ENCODE results near the gene SECISBP2.
"Not testable (repeated sequence)": the region's sequence is repeated elsewhere in the genome, so short reads cannot be mapped to it uniquely, and the experiment has no call there.

SECISBP2 gene

DNA sequence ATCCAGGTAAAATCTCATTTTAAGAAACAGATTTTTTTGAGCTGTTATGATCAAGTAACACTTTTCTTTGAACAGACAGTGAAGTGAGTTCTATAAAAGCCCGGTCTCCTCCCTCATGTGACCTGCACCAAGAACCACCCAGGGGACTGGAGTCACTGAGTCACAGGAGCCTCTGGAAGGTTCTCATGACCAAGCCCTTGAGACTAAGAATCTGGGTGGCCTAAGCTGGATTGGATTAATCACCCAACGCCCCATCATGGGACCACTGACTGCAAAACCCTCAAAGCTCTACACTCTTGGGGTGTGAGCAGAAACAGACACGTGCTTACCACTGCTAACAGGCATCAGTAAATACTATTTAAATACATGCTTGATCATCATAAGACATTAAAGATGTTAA lies 48.4 kb downstream of the SECISBP2 start:
- H2AFZ ChIP-seq (ENCODE audit: low read depth, low read length): no peak overlapping the region
- no peaks in the 10 kb centered on the region for H3K9me3 ChIP-seq (ENCODE audit: low read length)
- H3K27me3 ChIP-seq (ENCODE audit: insufficient read depth, low read length): no peaks in the 10 kb centered on the region
- no peak overlapping the region for H3K4me3 ChIP-seq (ENCODE audit: low read length)
- H3K4me1 ChIP-seq (ENCODE audit: insufficient read depth, low read length): peaks cover 9% of the 10 kb centered on the region
- peaks cover 10% of the 10 kb centered on the region for H3K36me3 ChIP-seq (ENCODE audit: insufficient read depth, low read length)

DNA sequence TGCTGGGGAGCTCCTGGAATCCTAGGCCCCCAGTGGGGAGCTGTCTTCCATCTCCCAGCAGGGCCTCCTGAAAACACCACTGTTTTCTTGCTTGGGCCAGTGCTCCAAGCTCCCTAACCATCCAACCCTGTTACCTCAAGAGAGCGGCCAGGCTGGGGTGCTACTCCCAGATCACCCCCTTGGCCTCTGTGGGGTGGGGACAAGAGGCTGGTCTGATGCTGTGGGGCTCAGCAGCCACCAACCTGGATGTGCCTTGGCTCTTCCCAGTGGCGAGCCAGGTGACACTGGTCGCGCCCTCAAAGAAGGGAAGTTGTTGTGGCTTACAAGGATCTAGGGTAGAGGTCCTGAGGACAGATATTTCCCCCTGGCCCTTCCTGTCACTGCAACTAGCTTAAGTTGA lies 49.0 kb downstream of the SECISBP2 start:
- peaks cover 4% of the 10 kb centered on the region for H3K36me3 ChIP-seq (ENCODE audit: insufficient read depth, low read length)
- H3K4me3 ChIP-seq (ENCODE audit: low read length): no peak overlapping the region
- H3K9me3 ChIP-seq (ENCODE audit: low read length): no peaks in the 10 kb centered on the region
- no peak overlapping the region for H2AFZ ChIP-seq (ENCODE audit: low read depth, low read length)
- no peaks in the 10 kb centered on the region for H3K27me3 ChIP-seq (ENCODE audit: insufficient read depth, low read length)
- peaks cover 9% of the 10 kb centered on the region for H3K4me1 ChIP-seq (ENCODE audit: insufficient read depth, low read length)

DNA sequence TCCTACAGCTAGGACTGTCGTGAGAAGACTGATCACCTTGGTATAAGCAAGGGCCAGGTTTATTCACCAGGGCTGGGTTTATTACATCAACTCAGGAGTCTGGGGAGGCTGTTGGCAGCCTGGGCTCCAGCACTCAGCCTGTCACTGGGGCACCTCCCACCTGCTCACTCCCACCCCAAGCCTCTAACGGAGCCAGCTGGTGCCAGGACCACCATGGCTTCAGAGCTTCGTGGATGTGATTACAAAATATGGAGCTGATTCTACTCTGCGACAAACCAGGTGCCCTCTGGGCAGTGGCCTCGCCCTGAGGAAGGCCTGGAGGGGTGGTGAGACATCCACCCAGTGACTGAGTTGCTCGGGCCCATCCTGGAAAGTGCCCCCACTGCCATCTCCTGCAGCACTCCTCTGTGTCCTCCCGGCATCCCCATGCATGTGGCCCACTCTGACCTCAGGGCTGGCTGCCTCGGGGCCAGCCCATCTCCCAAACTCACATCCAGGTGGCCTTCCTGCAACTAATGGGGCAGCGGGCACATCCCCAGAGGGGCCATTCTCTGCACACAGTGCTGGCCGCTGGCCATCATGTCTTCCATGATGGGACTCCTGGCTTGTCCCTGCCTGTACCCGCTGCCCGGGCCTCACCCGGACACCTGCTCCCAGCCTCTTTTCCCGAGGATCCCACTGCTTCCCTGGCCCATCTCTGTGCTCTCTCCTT lies 49.6 kb downstream of the SECISBP2 start:
- Histone ChIP-seq H3K4me1 (ENCODE audit: insufficient read depth, low read length) (peaks cover 9% of the 10 kb centered on the region), H3K4me3 (ENCODE audit: low read length) (no peak overlapping the region), H3K27me3 (ENCODE audit: insufficient read depth, low read length) (no peaks in the 10 kb centered on the region), H2AFZ (ENCODE audit: low read depth, low read length) (no peak overlapping the region), H3K36me3 (ENCODE audit: insufficient read depth, low read length) (no peaks in the 10 kb centered on the region), H3K9me3 (ENCODE audit: low read length) (no peaks in the 10 kb centered on the region)

- H3K9me3 ChIP-seq (ENCODE audit: low read length): no peaks in the 10 kb centered on the region
- no peaks in the 10 kb centered on the region for H3K36me3 ChIP-seq (ENCODE audit: insufficient read depth, low read length)
- peaks cover 9% of the 10 kb centered on the region for H3K4me1 ChIP-seq (ENCODE audit: insufficient read depth, low read length)
- H2AFZ ChIP-seq (ENCODE audit: low read depth, low read length): no peak overlapping the region
- H3K4me3 ChIP-seq (ENCODE audit: low read length): no peak overlapping the region
- no peaks in the 10 kb centered on the region for H3K27me3 ChIP-seq (ENCODE audit: insufficient read depth, low read length)
Measured at GRCh38 chr9:89368550-89368949, 50.2 kb downstream of the SECISBP2 start.

DNA sequence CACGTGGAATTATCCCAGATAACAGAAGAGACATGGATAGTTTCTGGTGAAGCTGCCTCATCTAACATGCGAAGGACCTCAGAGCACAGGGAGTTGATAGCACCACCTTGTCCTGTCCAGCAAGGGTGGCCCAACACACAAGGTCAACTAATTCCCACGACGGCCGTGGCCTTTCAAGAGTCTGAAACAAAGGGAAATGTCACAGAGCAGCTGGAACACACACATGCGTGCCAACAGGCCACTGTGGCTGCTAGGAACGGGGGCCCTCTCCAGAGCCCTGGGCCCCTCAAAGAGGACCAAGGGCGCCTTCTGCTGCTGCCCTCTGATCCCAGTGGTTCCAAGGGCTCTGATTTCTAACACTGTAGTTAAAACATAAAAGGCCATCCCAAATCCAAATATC lies 50.7 kb downstream of the SECISBP2 start:
- peaks cover 9% of the 10 kb centered on the region for H3K4me1 ChIP-seq (ENCODE audit: insufficient read depth, low read length)
- no peaks in the 10 kb centered on the region for H3K27me3 ChIP-seq (ENCODE audit: insufficient read depth, low read length)
- no peaks in the 10 kb centered on the region for H3K9me3 ChIP-seq (ENCODE audit: low read length)
- H3K4me3 ChIP-seq (ENCODE audit: low read length): no peak overlapping the region
- H2AFZ ChIP-seq (ENCODE audit: low read depth, low read length): no peak overlapping the region
- no peaks in the 10 kb centered on the region for H3K36me3 ChIP-seq (ENCODE audit: insufficient read depth, low read length)

- Histone ChIP-seq H3K4me1 (ENCODE audit: insufficient read depth, low read length) (peaks cover 9% of the 10 kb centered on the region), H3K9me3 (ENCODE audit: low read length) (no peaks in the 10 kb centered on the region), H3K4me3 (ENCODE audit: low read length) (no peak overlapping the region), H3K27me3 (ENCODE audit: insufficient read depth, low read length) (no peaks in the 10 kb centered on the region), H3K36me3 (ENCODE audit: insufficient read depth, low read length) (no peaks in the 10 kb centered on the region), H2AFZ (ENCODE audit: low read depth, low read length) (no peak overlapping the region)
Measured at GRCh38 chr9:89370593-89370992, 52.3 kb downstream of the SECISBP2 start.

DNA sequence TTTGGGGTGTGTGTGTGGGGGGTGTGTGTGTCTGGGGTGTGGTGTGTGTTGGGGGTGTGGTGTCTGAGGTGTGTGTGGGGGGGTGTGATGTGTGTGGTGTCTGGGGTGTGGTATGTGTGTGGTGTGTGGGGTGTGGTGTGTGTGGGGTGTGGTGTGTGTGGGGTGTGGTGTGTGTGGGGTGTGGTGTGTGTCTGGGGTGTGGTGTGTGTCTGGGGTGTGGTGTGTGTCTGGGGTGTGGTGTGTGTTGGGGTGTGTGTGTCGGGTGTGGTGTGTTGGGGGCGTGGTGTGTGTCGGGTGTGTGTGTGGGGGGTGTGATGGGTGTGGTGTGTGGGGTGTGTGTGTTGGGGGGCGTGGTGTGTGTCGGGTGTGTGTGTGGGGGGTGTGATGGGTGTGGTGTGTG lies 53.5 kb downstream of the SECISBP2 start:
- H3K9me3 ChIP-seq (ENCODE audit: low read length); H3K36me3 ChIP-seq (ENCODE audit: insufficient read depth, low read length): not testable (repeated sequence)

GRCh38 chr9:89372230-89372816 lies 54.0 kb downstream of the SECISBP2 start:
- no peak overlapping the region for H2AFZ ChIP-seq (ENCODE audit: low read depth, low read length)
- no peaks in the 10 kb centered on the region for H3K27me3 ChIP-seq (ENCODE audit: insufficient read depth, low read length)
- no peaks in the 10 kb centered on the region for H3K9me3 ChIP-seq (ENCODE audit: low read length)

More for the DNA sequence above, 53.5 kb downstream of the SECISBP2 start:
- not testable (repeated sequence) for H3K4me3 ChIP-seq (ENCODE audit: low read length); H3K27me3 ChIP-seq (ENCODE audit: insufficient read depth, low read length); H2AFZ ChIP-seq (ENCODE audit: low read depth, low read length); H3K4me1 ChIP-seq (ENCODE audit: insufficient read depth, low read length)

GRCh38 chr9:89372979-89373378 lies 54.7 kb downstream of the SECISBP2 start:
- no peak overlapping the region for H2AFZ ChIP-seq (ENCODE audit: low read depth, low read length)
- H3K9me3 ChIP-seq (ENCODE audit: low read length): no peaks in the 10 kb centered on the region
- no peaks in the 10 kb centered on the region for H3K27me3 ChIP-seq (ENCODE audit: insufficient read depth, low read length)
- no peak overlapping the region for H3K4me3 ChIP-seq (ENCODE audit: low read length)
- no peaks in the 10 kb centered on the region for H3K36me3 ChIP-seq (ENCODE audit: insufficient read depth, low read length)
- H3K4me1 ChIP-seq (ENCODE audit: insufficient read depth, low read length): peaks cover 9% of the 10 kb centered on the region

More at GRCh38 chr9:89372230-89372816, 54.0 kb downstream of the SECISBP2 start:
- Histone ChIP-seq H3K4me1 (ENCODE audit: insufficient read depth, low read length) (peaks cover 9% of the 10 kb centered on the region), H3K36me3 (ENCODE audit: insufficient read depth, low read length) (no peaks in the 10 kb centered on the region), H3K4me3 (ENCODE audit: low read length) (no peak overlapping the region)

DNA sequence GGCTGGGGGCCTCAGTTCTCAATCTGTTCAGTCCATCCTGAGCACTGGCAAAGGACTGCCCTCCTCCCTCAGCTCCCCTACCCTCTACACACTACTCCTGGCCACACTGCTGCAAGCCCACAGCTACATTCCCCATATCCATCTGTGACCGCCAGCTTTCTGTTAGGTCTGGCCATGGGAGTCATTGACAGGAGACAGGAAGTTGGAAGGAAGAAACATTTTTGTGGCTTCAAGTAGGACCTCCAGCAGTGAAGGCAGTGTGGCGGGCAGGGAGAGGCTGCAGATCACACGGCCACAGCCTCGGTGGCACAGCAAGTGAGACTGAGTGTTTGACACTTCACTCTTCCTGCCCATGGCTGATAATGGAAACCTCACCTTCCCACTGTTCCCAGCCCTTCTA lies 55.9 kb downstream of the SECISBP2 start:
- peaks cover 3% of the 10 kb centered on the region for H3K9me3 ChIP-seq (ENCODE audit: low read length)
- H3K4me1 ChIP-seq (ENCODE audit: insufficient read depth, low read length): peaks cover 3% of the 10 kb centered on the region
- H3K4me3 ChIP-seq (ENCODE audit: low read length): no peak overlapping the region
- H3K36me3 ChIP-seq (ENCODE audit: insufficient read depth, low read length): peaks cover 1% of the 10 kb centered on the region
- H2AFZ ChIP-seq (ENCODE audit: low read depth, low read length): no peak overlapping the region
- no peaks in the 10 kb centered on the region for H3K27me3 ChIP-seq (ENCODE audit: insufficient read depth, low read length)

GRCh38 chr9:89375191-89375760 lies 57.0 kb downstream of the SECISBP2 start:
- Histone ChIP-seq H3K4me1 (ENCODE audit: insufficient read depth, low read length) (no peaks in the 10 kb centered on the region), H3K4me3 (ENCODE audit: low read length) (no peak overlapping the region), H3K36me3 (ENCODE audit: insufficient read depth, low read length) (peaks cover 3% of the 10 kb centered on the region), H3K9me3 (ENCODE audit: low read length) (peaks cover 3% of the 10 kb centered on the region), H2AFZ (ENCODE audit: low read depth, low read length) (no peak overlapping the region), H3K27me3 (ENCODE audit: insufficient read depth, low read length) (no peaks in the 10 kb centered on the region)

DNA sequence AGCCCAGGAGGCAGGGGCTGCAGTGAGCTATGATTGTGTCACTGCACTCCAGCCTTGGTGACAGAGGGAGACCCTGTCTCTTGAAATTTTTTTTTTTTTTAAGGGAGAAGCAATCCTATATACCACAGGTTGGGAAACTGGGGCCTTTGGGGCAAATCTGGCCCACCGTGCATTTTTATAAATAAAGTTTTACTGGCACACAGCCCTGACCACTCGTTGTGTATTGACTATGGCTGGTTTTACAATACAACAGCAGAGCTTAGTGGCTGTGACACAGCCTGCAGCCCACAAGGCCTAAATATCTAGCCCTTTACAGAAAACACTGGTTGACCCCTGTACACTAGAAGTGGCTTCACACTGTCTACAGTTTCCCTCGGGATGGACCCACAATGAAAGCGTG lies 58.0 kb downstream of the SECISBP2 start:
- H3K36me3 ChIP-seq (ENCODE audit: insufficient read depth, low read length): peaks cover 3% of the 10 kb centered on the region
- H2AFZ ChIP-seq (ENCODE audit: low read depth, low read length): no peak overlapping the region
- H3K4me3 ChIP-seq (ENCODE audit: low read length): no peak overlapping the region
- peaks cover 3% of the 10 kb centered on the region for H3K9me3 ChIP-seq (ENCODE audit: low read length)
- H3K4me1 ChIP-seq (ENCODE audit: insufficient read depth, low read length): no peaks in the 10 kb centered on the region
- H3K27me3 ChIP-seq (ENCODE audit: insufficient read depth, low read length): no peaks in the 10 kb centered on the region

GRCh38 chr9:89376741-89377351 lies 58.5 kb downstream of the SECISBP2 start:
- no peak overlapping the region for H2AFZ ChIP-seq (ENCODE audit: low read depth, low read length)
- H3K9me3 ChIP-seq (ENCODE audit: low read length): peaks cover 3% of the 10 kb centered on the region
- peaks cover 3% of the 10 kb centered on the region for H3K36me3 ChIP-seq (ENCODE audit: insufficient read depth, low read length)
- H3K4me3 ChIP-seq (ENCODE audit: low read length): no peak overlapping the region
- no peaks in the 10 kb centered on the region for H3K4me1 ChIP-seq (ENCODE audit: insufficient read depth, low read length)
- H3K27me3 ChIP-seq (ENCODE audit: insufficient read depth, low read length): no peaks in the 10 kb centered on the region

Data from neuron (in vitro differentiated cells).